ENCODE data around the gene RIMOC1. TPM values are rescaled to one million over a fixed set of nuclear protein-coding genes. Genes with fewer than 3 reads are reported as not detected.

Gene RIMOC1
- polyA plus RNA-seq, 2 donors, result 5.6 to 6.6 TPM

DNA sequence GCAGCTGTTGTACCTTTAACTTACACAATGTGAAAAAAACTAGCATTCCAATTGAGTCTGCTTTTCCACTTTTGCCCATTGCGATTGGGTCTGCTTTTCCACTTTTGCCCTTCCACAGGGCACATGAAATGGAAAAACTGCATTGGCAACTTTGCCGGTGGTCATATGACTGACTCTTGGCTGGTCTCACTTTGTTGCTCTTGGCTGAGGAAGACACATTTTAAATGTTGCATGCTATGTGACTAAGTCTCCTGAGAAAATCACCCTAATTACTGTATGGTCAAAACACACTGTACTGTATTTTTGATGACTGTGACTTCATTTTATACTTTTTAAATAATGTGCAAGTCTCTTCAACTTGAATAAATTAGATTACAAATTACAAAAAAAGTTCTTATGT is 32.3 kb upstream of the RIMOC1 start:
- Histone ChIP-seq H3K27me3 (ENCODE audit: control insufficient read depth in 1 of 2, insufficient read depth in 2 of 2, low read length in 2 of 2) (no peaks in the 10 kb centered on the region), H3K27ac (ENCODE audit: low read depth in 2 of 2, low read length in 1 of 2) (peak overlapping the region in 1 of 2 donors; percentile 55), H3K36me3 (ENCODE audit: control insufficient read depth in 2 of 2, insufficient read depth in 2 of 2, low read length in 1 of 2) (no peaks in the 10 kb centered on the region), H3K9me3 (ENCODE audit: control insufficient read depth in 2 of 2, insufficient read depth in 1 of 2, low read depth in 1 of 2, low read length in 1 of 2) (no peaks in the 10 kb centered on the region), H3K4me3 (ENCODE audit: low read depth in 1 of 2, low read length in 2 of 2) (no peak overlapping the region), H3K4me1 (ENCODE audit: control insufficient read depth in 2 of 2, insufficient read depth in 2 of 2, low read length in 1 of 2) (peaks cover 0 to 4% of the 10 kb centered on the region in 2 donors)
- 25 to 36% methylated on average over 2 of the region's 2 CpGs for WGBS, 2 donors

DNA sequence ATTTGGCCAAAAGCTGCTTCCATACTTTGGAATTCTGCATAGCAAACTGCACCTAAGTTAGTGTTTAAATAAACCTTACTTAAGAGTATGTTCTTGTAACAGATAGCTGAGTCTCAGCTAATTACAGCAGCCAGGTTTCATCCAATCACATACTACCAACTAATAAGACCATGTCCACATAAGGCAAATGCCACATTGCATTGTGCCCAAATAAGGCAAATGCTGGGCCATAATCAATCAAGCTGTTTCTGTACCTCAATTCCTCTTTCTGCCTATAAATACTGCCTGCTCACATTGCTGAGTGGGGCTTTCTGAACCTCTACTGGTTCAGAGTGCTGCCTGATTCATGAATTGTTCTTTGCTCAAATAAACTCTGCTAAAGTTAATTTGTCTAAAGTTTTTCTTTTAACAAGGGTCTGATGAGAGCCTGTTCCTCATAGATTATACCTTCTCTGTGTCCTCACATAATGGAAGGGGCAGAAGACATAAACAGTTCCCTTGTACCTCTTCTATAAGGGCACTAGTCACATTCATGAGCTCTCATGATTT is 29.6 kb upstream of the RIMOC1 start:
- Histone ChIP-seq H3K9me3 (ENCODE audit: control insufficient read depth in 2 of 2, insufficient read depth in 1 of 2, low read depth in 1 of 2, low read length in 1 of 2) (no peaks in the 10 kb centered on the region), H3K4me3 (ENCODE audit: low read depth in 1 of 2, low read length in 2 of 2) (no peak overlapping the region), H3K4me1 (ENCODE audit: control insufficient read depth in 2 of 2, insufficient read depth in 2 of 2, low read length in 1 of 2) (peaks cover 0 to 4% of the 10 kb centered on the region in 2 donors), H3K27ac (ENCODE audit: low read depth in 2 of 2, low read length in 1 of 2) (no peak overlapping the region), H3K36me3 (ENCODE audit: control insufficient read depth in 2 of 2, insufficient read depth in 2 of 2, low read length in 1 of 2) (no peaks in the 10 kb centered on the region), H3K27me3 (ENCODE audit: control insufficient read depth in 1 of 2, insufficient read depth in 2 of 2, low read length in 2 of 2) (no peaks in the 10 kb centered on the region)

DNA sequence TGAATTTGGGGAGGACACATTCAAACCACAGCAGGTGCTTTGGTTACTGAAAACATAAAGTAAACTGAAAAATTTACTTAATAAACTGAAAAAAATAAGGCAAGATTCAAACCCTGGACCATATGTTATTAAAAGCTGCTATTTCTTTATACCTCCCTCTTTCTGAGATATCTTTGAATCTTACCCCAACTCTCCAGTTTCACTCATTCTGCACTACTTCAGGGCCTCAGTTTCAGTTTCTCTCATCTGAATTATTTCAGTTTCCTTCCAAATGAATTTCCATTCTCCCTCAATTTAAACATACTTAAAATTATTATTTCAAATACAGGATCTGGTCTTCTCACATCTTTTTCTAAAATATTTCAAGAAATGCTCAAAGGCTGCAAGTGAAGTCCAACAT is 29.0 kb upstream of the RIMOC1 start:
- Histone ChIP-seq H3K27me3 (ENCODE audit: control insufficient read depth in 1 of 2, insufficient read depth in 2 of 2, low read length in 2 of 2) (no peaks in the 10 kb centered on the region), H3K36me3 (ENCODE audit: control insufficient read depth in 2 of 2, insufficient read depth in 2 of 2, low read length in 1 of 2) (no peaks in the 10 kb centered on the region), H3K4me1 (ENCODE audit: control insufficient read depth in 2 of 2, insufficient read depth in 2 of 2, low read length in 1 of 2) (peaks cover 0 to 4% of the 10 kb centered on the region in 2 donors), H3K4me3 (ENCODE audit: low read depth in 1 of 2, low read length in 2 of 2) (no peak overlapping the region), H3K27ac (ENCODE audit: low read depth in 2 of 2, low read length in 1 of 2) (no peak overlapping the region), H3K9me3 (ENCODE audit: control insufficient read depth in 2 of 2, insufficient read depth in 1 of 2, low read depth in 1 of 2, low read length in 1 of 2) (no peaks in the 10 kb centered on the region)

DNA sequence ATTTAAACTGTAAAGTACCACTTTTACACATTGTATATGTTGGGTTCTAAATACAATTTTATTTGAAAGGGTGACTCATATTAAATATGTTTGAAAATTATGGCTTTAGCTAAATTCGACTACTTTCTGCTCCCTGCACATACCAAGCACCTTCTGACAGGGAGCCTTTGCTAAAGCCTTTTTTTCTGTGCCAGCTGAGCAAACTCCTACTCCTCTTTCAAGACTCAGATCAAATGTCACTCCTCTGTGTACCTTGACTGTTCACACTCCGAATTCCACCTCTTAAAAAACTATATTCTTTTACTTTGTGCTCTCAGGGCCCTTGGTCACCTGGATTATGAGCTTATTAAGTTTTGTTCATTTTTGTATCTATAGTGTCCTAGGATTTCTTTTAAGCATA is 27.5 kb upstream of the RIMOC1 start:
- Histone ChIP-seq H3K4me1 (ENCODE audit: control insufficient read depth in 2 of 2, insufficient read depth in 2 of 2, low read length in 1 of 2) (no peaks in the 10 kb centered on the region), H3K36me3 (ENCODE audit: control insufficient read depth in 2 of 2, insufficient read depth in 2 of 2, low read length in 1 of 2) (no peaks in the 10 kb centered on the region), H3K27me3 (ENCODE audit: control insufficient read depth in 1 of 2, insufficient read depth in 2 of 2, low read length in 2 of 2) (no peaks in the 10 kb centered on the region), H3K9me3 (ENCODE audit: control insufficient read depth in 2 of 2, insufficient read depth in 1 of 2, low read depth in 1 of 2, low read length in 1 of 2) (no peaks in the 10 kb centered on the region), H3K27ac (ENCODE audit: low read depth in 2 of 2, low read length in 1 of 2) (no peak overlapping the region), H3K4me3 (ENCODE audit: low read depth in 1 of 2, low read length in 2 of 2) (no peak overlapping the region)
- WGBS, 2 donors, result 56 to 76% methylated on average over 2 of the region's 2 CpGs

DNA sequence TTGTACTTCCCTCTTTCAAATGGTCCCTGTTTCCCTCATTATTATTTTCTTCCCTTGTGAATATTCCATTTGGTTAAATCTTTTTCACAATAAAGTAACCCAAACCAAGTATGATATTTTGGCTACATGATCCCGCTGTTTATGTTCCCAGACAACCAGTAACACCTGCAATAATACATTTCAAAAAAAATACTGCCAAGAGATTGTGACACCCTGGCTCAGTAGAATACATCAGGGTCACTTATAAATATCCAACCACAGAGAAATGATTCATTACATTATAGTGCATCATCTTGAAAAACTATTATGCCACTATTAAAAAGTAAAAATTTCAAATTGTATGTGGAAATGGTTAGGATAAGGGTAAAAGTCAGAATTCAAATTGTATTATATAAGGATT is 26.7 kb upstream of the RIMOC1 start:
- no peak overlapping the region for H3K4me3 ChIP-seq (ENCODE audit: low read depth in 1 of 2, low read length in 2 of 2)
- H3K4me1 ChIP-seq (ENCODE audit: control insufficient read depth in 2 of 2, insufficient read depth in 2 of 2, low read length in 1 of 2), result no peaks in the 10 kb centered on the region
- WGBS, 2 donors, result 97 to 98% methylated on average over 1 of the region's 1 CpG
- H3K36me3 ChIP-seq (ENCODE audit: control insufficient read depth in 2 of 2, insufficient read depth in 2 of 2, low read length in 1 of 2), result no peaks in the 10 kb centered on the region
- H3K27ac ChIP-seq (ENCODE audit: low read depth in 2 of 2, low read length in 1 of 2), result no peak overlapping the region
- H3K9me3 ChIP-seq (ENCODE audit: control insufficient read depth in 2 of 2, insufficient read depth in 1 of 2, low read depth in 1 of 2, low read length in 1 of 2), result no peaks in the 10 kb centered on the region
- H3K27me3 ChIP-seq (ENCODE audit: control insufficient read depth in 1 of 2, insufficient read depth in 2 of 2, low read length in 2 of 2), result no peaks in the 10 kb centered on the region

DNA sequence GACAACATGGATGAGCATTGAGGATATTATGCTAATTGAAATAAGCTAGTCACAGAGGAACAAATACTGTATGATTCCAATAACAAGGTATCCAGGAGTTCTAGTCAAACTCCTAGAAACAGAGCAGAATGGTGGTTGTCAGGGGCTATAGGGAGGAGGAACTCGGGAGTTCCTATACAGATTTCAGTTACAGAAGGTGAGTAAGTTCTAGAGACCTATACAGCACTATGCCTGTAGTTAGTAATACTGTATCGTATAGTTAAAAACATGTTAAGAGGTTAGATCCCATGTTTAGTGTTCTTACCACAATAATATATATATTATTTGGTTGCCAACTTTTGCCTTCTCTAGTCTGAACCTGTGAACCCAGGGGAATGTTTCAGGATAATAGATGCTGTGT is 26.0 kb upstream of the RIMOC1 start:
- Histone ChIP-seq H3K27ac (ENCODE audit: low read depth in 2 of 2, low read length in 1 of 2) (no peak overlapping the region), H3K9me3 (ENCODE audit: control insufficient read depth in 2 of 2, insufficient read depth in 1 of 2, low read depth in 1 of 2, low read length in 1 of 2) (no peaks in the 10 kb centered on the region), H3K4me3 (ENCODE audit: low read depth in 1 of 2, low read length in 2 of 2) (no peak overlapping the region), H3K4me1 (ENCODE audit: control insufficient read depth in 2 of 2, insufficient read depth in 2 of 2, low read length in 1 of 2) (no peaks in the 10 kb centered on the region), H3K36me3 (ENCODE audit: control insufficient read depth in 2 of 2, insufficient read depth in 2 of 2, low read length in 1 of 2) (no peaks in the 10 kb centered on the region), H3K27me3 (ENCODE audit: control insufficient read depth in 1 of 2, insufficient read depth in 2 of 2, low read length in 2 of 2) (no peaks in the 10 kb centered on the region)
- WGBS, 2 donors, result 71 to 75% methylated on average over 2 of the region's 2 CpGs

DNA sequence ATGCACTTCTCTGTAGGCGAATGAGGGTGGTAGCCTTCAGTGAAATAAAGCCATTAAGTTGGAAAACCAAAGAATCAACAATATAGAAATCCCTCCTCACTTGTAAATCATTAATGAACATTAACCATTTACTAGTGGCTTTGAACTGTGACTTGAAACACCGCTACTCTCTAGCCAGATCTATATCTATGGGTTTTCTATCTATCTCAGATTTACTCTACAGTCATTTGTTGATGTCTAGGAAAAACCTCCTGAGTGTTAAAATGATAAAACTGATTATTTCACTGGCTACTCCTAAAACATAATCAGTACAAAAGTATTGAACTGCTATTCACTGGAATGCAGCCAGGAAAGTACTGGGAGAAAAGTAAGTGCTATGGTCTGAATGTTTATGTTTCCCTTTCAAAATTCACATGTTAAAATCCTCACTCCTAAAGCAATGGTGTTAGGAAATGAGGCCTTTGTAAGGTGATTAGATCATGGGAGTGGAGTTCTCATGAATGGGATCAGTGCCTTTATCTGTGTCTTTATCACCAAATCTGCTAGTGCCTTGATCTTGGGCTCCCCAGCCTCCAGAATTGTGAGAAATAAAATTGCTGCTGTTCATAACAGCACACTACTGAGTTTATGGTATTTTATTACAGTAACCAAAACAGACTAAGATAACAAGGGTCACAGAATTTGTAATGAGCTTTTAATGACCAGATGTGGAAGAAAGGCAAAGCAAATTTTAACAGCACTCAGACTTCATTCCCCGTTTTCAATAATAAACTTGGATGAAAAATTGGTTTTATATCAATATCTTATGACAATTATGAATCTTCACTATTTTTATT is 25.3 kb upstream of the RIMOC1 start:
- Histone ChIP-seq H3K9me3 (ENCODE audit: control insufficient read depth in 2 of 2, insufficient read depth in 1 of 2, low read depth in 1 of 2, low read length in 1 of 2) (no peaks in the 10 kb centered on the region), H3K36me3 (ENCODE audit: control insufficient read depth in 2 of 2, insufficient read depth in 2 of 2, low read length in 1 of 2) (no peaks in the 10 kb centered on the region), H3K27ac (ENCODE audit: low read depth in 2 of 2, low read length in 1 of 2) (no peak overlapping the region), H3K4me1 (ENCODE audit: control insufficient read depth in 2 of 2, insufficient read depth in 2 of 2, low read length in 1 of 2) (no peaks in the 10 kb centered on the region), H3K4me3 (ENCODE audit: low read depth in 1 of 2, low read length in 2 of 2) (no peak overlapping the region), H3K27me3 (ENCODE audit: control insufficient read depth in 1 of 2, insufficient read depth in 2 of 2, low read length in 2 of 2) (no peaks in the 10 kb centered on the region)
- WGBS, 2 donors, result 68 to 79% methylated on average over 3 of the region's 3 CpGs

DNA sequence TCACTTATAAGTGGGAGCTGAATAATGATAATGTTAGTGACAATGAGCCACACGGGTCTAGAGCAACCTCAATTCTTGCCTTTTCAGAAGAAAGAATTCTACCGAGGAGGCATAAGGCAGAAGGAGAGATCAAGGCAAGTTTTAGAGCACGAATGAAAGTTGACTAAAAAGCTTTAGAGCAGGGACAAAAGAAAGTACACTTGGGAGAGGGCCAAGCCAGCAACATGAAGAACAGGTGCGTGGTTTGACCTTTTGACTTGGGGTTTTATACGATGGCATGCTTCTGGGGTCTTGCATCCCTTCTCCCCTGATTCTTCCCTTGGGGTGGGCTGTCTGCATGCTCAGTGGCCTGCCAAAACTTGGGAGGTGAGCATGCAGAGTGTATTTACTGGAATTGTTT is 21.4 kb upstream of the RIMOC1 start:
- no peaks in the 10 kb centered on the region for H3K27me3 ChIP-seq (ENCODE audit: control insufficient read depth in 1 of 2, insufficient read depth in 2 of 2, low read length in 2 of 2)
- no peaks in the 10 kb centered on the region for H3K9me3 ChIP-seq (ENCODE audit: control insufficient read depth in 2 of 2, insufficient read depth in 1 of 2, low read depth in 1 of 2, low read length in 1 of 2)
- no peak overlapping the region for H3K27ac ChIP-seq (ENCODE audit: low read depth in 2 of 2, low read length in 1 of 2)
- no peaks in the 10 kb centered on the region for H3K36me3 ChIP-seq (ENCODE audit: control insufficient read depth in 2 of 2, insufficient read depth in 2 of 2, low read length in 1 of 2)
- no peaks in the 10 kb centered on the region for H3K4me1 ChIP-seq (ENCODE audit: control insufficient read depth in 2 of 2, insufficient read depth in 2 of 2, low read length in 1 of 2)
- H3K4me3 ChIP-seq (ENCODE audit: low read depth in 1 of 2, low read length in 2 of 2), result no peak overlapping the region
- WGBS, 2 donors, result 60 to 61% methylated on average over 5 of the region's 5 CpGs

DNA sequence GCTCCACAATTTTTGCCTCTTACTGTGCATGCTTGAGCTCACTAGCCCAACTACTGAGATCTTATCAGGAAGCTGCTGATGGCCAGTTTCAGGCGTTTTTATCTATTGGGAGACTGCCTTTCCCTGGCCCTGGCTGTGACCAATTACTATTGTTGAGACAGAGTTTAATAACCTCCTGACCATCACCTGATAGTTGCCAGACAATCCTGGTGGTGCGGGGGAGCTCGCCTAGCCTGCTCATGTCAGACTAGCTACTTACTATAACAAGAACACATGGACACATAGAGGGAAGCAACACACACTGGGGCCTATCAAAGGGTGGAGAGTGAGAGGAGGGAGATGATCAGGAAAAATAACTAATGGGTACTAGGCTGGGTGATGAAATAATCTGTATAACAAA is 20.9 kb upstream of the RIMOC1 start:
- Histone ChIP-seq H3K4me3 (ENCODE audit: low read depth in 1 of 2, low read length in 2 of 2) (no peak overlapping the region), H3K4me1 (ENCODE audit: control insufficient read depth in 2 of 2, insufficient read depth in 2 of 2, low read length in 1 of 2) (no peaks in the 10 kb centered on the region), H3K27ac (ENCODE audit: low read depth in 2 of 2, low read length in 1 of 2) (no peak overlapping the region), H3K36me3 (ENCODE audit: control insufficient read depth in 2 of 2, insufficient read depth in 2 of 2, low read length in 1 of 2) (no peaks in the 10 kb centered on the region), H3K27me3 (ENCODE audit: control insufficient read depth in 1 of 2, insufficient read depth in 2 of 2, low read length in 2 of 2) (no peaks in the 10 kb centered on the region), H3K9me3 (ENCODE audit: control insufficient read depth in 2 of 2, insufficient read depth in 1 of 2, low read depth in 1 of 2, low read length in 1 of 2) (no peaks in the 10 kb centered on the region)
- 80 to 84% methylated on average over 3 of the region's 3 CpGs for WGBS, 2 donors

DNA sequence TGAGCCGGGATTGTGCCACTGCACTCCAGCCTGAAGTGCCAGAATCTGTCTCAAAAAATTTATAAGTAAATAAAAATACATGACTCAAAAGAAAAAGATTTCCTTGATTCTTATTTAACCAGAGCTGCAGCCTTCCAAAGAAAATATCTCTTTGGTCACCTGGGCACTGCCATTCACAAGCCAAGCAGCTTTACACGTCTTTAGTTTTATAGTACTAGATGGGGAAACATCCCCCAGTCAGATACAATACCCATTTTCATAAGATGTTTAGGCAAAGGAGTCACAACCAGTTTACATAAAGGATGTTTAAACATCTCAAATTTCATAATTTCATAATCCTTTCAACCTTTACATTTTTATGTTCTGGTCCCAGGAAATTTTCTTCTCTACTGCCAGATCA is 20.2 kb upstream of the RIMOC1 start:
- 91 to 92% methylated on average over 2 of the region's 2 CpGs for WGBS, 2 donors
- no peak overlapping the region for H3K27ac ChIP-seq (ENCODE audit: low read depth in 2 of 2, low read length in 1 of 2)
- H3K27me3 ChIP-seq (ENCODE audit: control insufficient read depth in 1 of 2, insufficient read depth in 2 of 2, low read length in 2 of 2), result no peaks in the 10 kb centered on the region
- no peaks in the 10 kb centered on the region for H3K4me1 ChIP-seq (ENCODE audit: control insufficient read depth in 2 of 2, insufficient read depth in 2 of 2, low read length in 1 of 2)
- no peaks in the 10 kb centered on the region for H3K9me3 ChIP-seq (ENCODE audit: control insufficient read depth in 2 of 2, insufficient read depth in 1 of 2, low read depth in 1 of 2, low read length in 1 of 2)
- H3K4me3 ChIP-seq (ENCODE audit: low read depth in 1 of 2, low read length in 2 of 2), result no peak overlapping the region
- H3K36me3 ChIP-seq (ENCODE audit: control insufficient read depth in 2 of 2, insufficient read depth in 2 of 2, low read length in 1 of 2), result no peaks in the 10 kb centered on the region
